DMS53 treated with DMSO at 0.1 percent for 48 hours (cell line): ENCODE measurements around the gene UBE3A.

Experiments
- DNase-seq: peaks from one replicate; lab custom pipeline; 2025; ENCODE audit not compliant: unreplicated experiment; lab: John Stamatoyannopoulos, UW

UBE3A gene

DNA sequence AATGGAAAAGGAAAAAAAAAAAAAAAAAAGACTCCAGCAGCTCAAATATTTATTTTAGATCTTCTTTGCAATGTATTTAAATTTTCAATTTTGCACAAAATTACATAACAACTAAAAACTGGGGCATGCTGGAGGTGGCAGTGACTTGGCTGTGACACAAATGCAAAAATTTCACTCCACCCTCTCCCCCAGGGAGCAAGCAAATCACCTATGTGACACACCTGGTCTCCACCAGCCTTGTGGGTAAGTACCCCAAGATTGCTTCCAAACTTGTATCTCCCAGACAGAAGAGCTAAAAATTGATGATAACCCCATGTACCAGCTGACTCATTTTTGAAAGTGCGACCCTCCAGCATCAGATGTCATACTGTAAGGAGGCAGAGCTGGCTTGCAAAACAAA is 32.0 kb downstream of the UBE3A start:
- no peak for DNase-seq

DNA sequence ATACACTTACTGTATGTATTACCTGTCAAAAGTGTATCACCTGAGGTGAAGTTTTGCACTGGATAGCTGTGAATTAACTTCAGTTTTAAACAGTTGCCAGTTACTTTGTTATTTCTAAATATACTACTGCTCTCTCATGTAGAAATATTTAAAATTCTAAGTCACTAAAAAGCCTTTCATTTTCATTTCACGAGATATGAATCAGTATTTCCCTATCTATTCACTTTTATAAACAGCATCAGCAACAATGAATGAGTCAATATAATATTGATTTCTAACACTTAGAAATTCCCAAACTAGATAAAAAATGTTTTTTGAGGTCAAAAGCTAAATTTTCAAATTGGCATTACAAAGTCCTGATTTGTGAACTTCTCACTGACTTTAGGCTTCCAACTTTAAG is 32.6 kb downstream of the UBE3A start:
- no peak for DNase-seq

DNA sequence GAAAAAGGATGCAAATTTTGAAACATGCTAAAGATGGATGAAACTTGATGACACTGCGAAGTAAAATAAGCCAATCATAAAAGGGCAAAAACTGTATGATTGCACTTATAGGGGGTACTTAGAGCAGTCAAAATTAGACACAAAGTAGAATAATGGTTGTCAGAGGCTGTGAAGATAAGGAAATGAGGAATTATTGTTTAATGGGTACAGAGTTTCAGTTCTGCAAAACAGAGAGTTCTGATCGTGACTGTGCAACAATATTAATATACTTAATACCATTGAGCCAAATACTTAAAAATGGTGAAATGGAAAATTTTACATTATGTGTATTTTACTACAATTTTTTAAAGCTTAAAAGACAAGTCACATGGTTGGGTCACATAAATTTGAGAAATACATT is 35.1 kb downstream of the UBE3A start:
- no peak for DNase-seq

DNA sequence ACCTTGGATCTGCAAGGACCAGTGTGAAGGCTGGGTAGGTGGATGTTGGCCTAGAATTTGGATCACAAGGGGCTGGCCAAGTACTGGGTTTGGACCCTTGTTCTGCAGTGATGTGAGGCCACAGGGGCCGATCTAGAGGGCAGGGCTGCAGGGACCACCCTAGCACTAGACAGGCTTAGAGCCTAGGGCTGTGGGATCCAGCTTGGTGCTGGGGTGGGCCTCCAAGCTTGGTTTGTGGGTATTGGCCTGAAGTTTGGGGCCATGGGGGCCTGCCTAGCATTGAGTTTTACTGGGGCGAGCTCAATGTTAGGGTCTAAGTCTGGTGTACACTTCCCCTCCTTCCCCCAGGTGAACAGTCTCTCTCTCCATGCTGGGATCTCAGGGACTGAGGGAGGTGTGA is 36.5 kb downstream of the UBE3A start:
- no peak for DNase-seq

DNA sequence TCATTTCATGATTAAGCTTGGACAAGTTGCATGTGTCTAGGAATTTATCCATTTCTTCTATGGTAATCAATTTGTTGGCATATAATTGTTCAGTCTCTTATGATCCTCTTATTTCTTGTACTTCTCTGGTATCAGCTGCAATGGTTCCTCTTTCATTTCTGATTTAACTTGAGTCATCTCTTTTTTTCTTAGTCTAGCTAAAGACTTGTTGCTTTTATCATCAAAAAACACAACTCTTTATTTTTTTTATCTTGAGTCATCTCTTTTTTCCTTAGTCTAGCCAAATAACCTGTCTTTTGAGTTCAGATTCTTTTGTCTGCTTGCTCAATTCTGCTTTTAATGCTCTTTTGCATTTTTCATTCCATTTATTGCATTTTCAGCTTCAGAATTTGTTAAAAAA is 37.3 kb downstream of the UBE3A start:
- DNase-seq, result no peak

DNA sequence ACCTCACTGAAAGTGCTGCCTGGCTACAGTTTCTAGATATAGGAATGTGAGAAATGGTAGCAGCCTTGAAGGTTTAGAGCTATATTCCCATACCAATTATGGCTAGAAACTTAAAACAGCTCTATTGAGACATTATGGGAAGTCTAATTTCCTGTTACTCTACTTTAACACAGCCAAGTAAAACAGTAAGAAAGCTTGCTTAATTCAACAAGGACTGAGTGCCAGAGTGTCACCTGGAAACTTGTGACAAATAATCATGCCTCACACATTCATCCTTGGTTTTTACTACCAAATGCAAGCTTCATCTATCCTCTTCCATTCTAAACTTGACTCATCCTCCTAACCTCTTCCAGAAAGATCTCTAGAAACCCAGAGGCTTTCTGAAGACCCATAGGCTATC is 41.7 kb downstream of the UBE3A start:
- no peak for DNase-seq

DNA sequence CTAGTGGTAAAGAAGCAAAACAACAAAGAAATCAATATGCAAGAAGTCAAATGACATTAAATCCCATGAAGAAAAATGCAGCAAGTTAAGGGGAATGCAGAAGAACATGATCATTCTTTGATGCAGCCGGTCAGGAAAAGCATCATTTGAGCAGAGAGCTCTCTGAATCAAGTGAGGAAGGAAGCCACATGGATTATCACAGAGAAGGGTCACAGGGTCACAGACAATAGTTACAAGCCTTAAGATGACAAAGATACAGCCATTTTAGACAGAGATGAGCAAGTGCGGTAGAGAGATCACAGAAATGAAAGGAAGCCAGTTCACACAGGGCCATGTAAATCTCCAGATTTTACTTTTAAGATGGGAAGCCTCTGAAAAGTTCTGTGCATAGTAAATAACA is 43.9 kb downstream of the UBE3A start:
- no peak for DNase-seq

DNA sequence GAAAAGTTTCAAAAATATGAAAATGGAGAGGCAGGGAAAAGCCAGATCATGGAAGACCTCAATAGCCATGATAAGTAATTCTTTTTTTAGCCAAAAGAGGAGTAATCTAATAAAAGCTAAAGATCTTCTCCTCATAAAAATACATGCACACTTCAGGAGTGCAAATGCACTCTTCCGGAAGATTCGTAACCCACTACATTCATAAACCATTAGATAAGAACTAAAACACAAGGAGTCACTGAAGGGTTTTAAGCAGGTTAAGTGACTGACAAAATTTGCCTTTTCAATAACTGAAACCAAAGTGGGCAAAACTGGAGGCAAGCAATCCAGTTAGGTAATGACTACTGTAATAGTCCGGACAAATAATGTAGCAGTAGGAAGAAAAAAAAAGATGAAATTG is 46.0 kb downstream of the UBE3A start:
- DNase-seq, result no peak

DNA sequence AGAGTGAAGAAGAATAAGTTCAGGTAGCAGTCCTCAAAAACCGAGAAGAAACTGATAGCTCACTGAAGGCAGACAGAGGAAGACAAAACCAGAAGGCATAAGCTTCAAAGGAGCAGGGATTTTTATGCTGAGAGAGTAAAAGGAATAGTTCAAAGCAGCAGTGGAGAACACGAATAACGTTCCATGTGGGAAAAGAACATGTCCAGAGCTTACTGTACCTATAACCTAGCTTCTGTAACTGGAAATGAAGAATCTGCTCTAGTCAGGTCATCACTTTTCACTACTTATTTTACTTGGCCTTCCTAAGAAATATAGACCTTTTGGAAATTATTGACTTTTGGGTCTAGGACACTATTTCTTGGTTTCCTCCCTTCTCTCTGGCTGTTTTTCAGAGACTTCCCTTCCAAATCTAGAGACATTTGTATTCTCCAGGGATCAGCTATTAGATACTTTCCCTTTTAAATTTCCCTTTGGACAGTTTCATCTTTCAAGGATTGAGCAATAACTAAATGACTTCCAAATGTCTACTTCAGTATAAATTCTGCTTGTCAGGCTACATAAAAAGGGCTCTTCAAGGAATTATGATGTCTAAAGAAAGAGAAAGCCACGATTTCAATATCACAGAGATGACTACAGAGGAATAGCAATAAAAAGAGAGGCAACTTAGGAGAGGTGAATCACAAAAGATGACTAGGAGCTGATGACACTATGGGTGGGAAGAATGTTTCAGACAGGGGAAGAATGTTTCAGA is 46.7 kb downstream of the UBE3A start:
- DNase-seq, result no peak

DNA sequence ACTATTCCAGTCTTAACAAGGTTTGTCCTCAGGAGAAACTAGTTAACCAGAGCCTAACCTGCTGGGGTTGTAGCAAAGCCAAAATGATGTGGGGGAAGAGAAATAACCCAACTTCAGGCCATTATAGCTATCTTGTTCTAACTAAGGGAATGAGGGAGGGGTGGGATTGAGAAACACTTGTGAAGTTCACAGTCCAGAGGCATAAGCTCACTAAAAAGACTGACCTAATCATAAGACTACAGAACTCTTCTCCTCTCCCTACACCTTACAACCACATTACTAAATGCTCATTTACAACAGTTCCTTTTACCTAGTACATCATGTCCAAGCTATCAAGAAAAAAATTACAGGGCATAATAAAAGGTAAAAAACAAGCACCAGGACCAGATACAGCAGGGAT is 52.8 kb downstream of the UBE3A start:
- DNase-seq, result no peak

DNA sequence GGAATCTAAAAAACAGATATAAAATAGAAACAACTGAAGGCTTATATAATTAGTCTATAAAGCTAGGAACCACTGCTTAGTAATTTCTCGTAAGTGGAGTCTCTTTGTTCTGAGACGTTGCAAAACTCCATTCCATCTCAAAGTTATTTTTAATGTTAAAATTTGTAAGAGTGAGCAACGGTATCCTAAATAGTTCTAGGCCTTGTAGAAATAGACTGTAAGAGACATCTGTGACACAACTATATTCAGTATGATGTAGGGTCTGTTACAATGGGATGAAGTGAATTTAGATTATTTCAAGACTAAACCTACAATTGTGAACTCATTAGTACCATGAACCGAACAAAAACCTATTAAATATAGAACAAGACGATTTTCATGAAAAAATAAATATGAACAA is 57.2 kb downstream of the UBE3A start:
- no peak for DNase-seq

DNA sequence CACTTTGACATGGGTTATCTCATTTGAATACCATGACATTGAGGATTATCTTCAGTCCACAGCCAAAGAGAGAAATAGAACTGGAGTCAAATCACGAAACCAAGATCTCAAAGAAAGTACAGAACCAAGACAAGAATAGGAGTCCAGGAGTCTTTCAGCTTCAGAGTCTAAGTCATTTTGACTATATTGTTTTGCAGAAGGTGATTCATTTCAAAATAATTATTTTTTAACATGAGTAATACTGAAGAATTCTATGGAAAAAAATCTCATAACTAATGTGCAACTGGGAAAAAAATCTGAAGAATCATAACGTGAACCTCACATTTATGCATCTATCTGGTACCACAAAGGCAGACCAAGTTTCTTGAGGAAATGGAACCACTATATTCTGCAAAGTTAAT is 60.3 kb downstream of the UBE3A start:
- no peak for DNase-seq

DNA sequence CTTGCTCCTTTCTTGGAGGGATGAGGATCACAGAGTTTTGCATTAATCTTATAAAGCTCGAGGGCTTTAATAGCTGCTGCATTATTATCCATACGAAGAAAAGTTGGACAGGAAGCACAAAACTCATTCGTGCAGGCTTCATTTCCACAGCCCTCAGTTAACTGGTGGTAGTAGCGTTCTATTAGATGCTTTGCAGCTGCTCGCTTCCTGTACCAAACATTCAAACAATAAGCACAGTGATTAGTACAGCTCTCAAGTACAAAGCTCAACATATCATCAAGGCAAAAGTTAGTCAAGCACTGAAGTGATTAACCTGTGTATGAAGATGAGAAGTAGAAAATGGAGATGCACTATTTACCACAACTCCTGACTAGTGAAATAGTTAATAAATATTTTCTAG is 63.3 kb downstream of the UBE3A start:
- no peak for DNase-seq

DNA sequence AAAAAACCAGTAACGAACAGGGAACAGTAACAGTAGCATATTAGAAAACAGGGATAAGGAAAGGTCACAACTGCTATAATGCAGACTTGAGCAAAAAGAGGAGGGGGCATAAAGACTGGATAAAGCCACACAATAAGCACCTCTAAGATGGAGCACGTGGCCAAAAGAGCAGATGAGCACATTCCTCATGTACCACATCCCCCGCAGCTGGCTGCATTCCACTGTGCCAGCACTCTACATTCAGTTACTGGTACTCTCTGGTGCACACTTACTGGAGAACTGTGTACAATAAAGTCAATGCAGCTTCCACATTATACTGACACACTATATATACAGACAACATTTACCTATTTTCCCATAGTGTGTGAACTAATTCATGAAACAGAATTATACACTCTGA is 64.7 kb downstream of the UBE3A start:
- no peak for DNase-seq

DNA sequence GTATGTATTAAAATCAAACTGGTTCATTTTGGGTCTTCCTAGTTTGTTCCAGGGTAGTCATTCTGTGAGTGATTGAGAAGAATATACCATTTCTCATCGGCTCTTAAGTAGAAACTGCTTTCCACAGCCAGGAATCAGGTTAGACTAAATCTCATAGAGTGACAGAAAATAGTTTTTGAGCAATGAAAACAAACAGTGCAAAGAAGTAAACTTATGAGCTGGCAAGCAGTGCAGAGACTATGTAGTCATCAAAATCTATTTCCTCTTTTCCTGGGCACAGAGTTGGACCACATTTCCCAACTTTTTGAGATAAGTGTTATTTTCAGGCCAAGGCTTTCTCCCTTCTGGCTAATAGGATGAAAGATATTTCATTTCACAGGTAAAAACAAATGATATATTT is 66.5 kb downstream of the UBE3A start:
- DNase-seq, result no peak

DNA sequence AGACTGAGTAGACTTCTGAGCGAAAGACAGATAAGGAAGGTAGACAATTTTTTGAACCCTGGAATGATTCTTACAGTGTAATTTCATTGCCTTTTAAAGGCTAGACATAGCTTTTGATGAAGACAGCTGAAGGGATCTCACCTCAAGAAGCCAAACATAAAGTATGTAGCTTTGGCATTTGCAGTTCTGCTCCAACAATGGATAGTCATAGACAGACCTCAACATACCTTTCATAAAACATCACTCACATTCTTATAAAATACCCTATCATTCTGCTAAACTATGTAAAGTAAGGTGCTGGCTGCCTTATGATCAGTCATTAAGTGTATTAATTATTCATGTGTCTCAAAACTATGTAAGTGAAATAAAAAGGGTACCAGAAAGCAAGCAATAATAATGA is 70.0 kb downstream of the UBE3A start:
- DNase-seq, result no peak

DNA sequence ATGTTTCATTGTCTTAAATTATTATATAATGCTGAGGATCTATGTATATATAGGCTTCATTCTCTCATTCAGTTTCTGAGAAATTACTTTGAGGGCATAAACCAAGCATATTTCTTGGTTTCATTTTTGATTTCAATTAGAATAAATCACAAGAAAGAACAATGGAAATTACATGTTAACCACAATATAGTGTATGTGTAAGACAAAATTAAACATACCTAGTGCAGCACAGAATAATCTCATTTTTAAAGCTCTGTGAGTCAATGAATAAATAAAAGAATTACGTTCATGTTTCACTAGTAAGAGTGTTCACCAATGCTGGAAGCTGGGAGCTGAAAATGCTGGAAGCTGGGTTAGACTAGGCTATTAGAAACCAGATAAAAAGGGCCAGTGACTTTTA is 72.8 kb downstream of the UBE3A start:
- DNase-seq, result no peak

DNA sequence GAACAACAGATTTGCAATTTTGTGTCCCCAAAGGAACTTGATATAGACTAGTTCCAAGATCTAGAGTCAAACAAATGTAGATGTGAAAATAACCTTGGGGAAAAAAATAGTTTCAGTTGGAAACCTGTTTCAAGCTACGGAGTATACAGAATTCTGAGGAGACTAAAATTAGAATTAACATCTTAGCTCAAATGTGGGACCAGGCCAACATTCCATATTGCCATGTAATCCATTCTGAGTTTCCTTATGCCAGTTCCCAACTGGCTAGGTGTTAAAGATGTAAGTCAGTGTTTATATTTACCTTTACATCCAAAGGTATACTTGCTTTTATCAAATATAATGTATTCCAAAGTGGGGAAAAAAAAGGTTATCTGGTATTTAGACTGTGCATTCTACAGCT is 76.3 kb downstream of the UBE3A start:
- no peak for DNase-seq

DNA sequence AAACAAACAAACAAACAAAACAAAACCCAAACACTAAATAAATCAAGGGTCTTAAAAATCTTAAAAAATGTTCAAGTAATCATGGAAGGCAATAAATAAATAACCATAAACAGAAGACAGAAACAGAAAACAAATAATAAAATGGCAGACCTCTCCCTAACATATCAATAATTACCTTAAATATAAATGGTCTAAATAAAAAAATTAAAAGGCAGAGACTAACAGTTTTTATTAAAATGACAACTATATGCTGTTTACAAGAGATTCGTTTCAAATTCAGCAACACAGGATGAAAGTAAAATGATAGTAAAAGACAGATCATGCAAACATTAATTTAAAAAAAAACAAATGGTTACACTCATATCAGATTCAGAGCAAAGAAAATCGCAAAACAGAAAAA is 91.1 kb downstream of the UBE3A start:
- DNase-seq, result no peak

DNA sequence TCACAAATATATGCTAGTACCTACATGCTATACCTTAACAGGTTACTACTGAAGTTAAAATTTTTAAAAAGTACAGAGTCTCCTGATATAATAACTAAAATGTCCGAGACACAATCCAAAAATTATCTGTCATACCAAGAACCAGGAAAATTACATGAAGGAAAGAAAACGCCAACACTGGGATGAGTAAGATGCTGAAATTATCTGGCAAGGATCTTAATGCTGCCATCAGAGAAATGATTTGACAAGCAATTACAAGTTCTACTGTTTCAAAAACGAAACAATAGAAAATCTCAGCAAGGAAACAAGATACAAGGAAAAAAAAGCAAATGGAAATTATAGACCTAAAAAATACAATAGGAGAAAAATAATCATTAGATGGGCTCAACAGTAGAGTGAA is 92.5 kb downstream of the UBE3A start:
- DNase-seq, result no peak

DNA sequence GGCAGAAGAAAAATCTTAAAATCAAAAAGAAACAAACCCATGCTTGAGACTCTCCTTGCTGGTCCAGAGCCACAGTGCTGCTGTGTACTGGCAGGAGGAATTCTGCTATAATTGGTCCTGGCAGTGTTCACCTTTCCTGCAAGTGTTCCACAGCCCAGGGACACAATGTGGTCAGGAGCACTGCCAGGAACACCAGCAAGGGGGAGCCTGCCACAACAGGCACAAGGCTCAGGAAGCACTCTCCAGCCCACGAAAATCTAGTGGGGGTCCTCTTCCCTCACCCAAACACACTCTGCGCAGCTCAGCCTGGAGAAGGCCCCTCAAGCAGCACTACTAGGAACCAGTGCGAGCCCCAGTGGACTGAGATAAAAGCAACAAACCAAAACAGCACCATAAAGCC is 92.9 kb downstream of the UBE3A start:
- DNase-seq, result no peak

DNA sequence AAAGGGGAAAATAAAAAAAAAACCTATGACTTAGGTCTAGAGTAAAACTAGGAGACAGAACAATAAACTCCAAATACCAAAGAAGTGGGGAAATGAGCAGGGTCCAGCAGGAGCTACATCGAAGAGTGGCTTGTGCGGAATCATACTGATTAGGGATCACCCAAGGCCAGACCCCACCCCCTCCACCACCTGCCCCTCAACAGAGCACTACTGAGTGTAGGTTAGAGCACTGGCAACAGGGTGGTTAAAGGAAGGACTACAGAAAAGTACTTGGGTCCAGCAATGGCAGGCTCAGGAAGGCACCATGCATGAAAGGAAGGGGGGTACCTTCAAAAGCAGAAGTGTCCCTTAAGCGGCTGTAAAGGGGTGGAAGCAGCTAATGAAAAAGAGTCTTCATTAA is 96.2 kb downstream of the UBE3A start:
- no peak for DNase-seq

DNA sequence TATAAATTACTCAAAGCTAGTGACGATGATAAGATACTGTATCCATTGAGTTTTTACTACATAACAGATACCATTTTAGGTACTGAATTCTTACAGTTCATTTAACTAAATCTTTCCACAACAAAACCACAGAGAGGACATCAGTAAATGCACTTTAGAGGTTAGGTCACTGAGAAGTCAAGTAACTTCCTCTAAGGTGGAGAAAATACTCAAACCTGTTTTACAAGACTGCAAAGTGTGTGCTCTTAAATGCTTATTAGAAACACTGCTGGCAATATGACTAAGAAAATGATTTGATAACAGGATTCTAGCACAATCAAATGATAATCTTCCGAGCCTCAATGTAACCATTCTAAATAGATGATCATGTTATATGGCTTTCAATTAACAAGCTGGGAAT is 99.4 kb downstream of the UBE3A start:
- DNase-seq, result no peak

DNA sequence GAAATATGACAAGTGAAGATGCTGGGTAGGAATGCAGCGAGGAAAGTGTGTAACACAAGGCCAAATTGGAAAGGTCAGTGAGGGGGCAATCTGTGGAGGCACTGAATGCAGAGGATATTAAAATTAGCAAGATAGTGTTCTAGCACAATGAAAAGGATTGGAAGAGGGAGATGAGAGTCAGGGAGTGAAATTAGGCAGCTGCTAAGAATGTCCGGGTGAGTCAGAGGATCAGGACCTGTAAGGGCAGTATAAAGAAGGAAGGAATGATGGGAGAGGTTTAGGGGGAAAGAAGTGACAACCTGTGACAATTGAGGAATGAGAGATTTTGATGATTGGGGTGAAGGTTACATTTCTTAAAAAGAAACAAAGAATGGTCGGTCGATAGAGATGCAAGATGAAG is 103.5 kb downstream of the UBE3A start:
- no peak for DNase-seq
